CD4-positive, alpha-beta T cell treated with Interleukin-4 for 4 hours (primary cell): ENCODE data around the gene MAD1L1.

Experiments
- DNase-seq: peaks from one replicate; pipeline ENCODE4 v3.0.0-alpha.2; 2020

The MAD1L1 gene

DNA sequence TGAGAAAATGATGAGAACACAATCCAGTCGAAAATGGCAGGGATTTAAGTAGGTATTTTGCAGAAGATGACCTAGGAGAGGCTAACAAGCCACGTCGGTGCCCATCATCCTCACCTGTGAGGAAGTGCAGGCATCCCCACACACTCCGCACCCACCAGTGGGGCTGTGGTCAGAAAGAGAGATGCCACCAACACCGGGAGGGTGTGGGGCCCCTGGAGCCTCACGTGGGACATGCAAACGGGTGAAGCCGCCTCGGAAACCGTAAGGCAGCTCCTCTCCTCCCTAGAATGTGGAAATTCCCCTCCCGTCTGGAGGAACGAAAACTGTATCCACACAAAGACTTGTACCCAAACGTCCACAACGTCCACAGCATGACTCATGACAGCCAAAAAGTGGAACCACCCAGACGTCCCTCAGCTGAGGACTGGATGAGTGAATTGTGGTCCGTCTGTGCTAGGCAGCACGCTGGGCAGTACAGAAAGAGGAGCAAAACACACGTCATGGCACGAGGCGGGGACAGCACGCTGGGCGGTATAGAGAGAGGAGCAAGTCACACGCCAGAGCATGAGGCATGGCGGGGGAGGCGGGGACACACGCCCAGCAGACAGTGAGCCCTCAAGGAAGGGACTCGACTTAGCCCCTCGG lies 316.7 kb downstream of the MAD1L1 start:
- DNase-seq: peak; percentile 22

DNA sequence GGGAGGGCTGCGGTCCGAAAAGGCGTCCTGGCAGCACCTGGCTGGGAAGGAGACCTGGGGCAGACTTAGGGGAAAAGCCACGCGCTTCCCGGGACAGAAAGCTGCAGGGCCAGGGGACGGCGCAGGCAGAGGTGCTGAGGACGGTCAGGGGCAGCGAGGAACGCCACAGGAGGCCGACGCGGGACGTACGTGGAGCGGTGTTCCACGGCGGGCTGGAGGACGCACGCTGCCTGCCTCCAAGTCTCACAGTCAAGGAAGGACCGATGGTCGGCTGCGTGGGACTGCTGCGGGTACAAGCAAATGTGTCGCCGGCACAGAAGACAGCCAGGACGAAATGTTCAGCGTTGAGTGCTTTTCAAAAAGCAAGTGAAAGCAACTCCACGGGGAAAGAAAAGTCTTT lies 317.4 kb downstream of the MAD1L1 start:
- no peak for DNase-seq

DNA sequence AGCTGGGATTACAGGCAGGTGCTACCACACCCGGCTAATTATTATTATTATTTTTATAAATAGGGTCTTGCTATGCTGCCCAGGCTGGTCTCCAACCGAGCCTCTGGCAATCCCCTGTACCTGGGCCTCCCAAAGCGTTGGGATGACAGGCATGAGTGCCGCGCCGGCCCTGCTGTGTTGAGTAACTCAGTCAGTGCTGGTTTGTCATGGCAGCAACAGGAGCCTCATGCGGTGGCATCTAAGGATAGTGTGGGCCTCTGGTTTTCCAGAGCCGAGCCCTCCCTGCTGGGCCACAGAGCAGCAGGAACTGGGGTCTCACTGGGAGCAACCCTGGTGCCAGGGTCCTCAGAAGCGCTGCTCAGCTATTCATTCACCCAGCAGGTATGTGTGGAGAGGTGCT lies 318.0 kb downstream of the MAD1L1 start:
- no peak for DNase-seq

DNA sequence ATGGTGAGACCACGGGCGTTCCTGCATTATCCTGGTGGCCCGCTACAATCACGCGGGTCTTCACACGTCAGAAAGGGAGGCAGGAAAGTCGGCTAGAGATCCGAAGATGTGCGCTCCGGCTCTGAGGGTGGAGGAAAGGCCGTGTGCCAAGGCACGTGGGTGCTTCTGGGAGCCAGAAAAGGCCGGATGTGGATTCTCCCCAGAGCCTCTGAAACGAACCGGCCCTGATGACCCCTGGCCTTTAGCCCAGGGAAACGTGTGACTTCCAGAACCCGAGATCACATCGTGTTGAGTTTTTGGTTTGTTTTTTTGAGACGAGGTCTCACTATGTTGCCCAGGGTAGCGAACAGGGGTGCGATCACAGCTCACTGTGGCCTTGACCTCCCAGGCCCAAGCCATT lies 318.4 kb downstream of the MAD1L1 start:
- no peak for DNase-seq

DNA sequence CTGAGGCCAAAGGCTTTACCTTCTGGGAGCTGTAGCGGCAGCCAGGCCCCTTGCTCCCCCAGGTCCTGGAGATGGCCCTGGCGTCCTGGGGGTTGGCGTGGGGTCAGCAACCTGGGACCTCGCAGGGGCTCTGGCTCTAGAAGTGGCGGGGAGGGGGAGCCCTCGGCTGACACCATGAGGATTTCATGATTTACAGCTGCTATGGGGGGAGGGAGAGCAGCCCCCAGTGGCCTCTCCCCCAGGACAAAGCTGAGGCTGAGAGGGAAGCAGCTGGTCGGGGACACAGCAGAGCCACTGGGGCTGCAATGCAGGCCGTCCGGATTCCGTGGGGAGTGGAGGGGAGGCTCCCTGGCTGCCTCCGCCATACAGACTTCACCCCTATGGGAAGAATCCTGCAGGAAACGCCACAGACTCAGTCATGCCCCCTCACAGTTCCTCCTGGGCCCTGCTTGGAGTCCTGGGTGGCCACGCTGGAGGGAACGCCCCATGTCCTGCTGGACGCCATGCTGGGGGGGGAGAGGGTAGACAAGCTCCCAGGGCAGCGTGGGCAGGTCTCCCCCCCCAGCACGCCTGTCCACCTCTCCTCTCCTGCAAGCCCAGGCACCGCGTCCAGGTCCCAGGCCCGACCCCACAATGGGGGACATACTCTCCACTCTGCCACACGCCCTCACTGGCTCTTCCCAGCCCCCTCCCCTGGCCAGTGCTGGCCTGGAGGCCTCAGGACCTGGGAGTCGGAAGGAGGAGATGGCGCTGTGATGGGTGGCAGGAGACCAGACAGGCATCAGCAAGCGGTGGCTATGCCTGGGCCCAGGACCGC lies 319.1 kb downstream of the MAD1L1 start:
- no peak for DNase-seq

DNA sequence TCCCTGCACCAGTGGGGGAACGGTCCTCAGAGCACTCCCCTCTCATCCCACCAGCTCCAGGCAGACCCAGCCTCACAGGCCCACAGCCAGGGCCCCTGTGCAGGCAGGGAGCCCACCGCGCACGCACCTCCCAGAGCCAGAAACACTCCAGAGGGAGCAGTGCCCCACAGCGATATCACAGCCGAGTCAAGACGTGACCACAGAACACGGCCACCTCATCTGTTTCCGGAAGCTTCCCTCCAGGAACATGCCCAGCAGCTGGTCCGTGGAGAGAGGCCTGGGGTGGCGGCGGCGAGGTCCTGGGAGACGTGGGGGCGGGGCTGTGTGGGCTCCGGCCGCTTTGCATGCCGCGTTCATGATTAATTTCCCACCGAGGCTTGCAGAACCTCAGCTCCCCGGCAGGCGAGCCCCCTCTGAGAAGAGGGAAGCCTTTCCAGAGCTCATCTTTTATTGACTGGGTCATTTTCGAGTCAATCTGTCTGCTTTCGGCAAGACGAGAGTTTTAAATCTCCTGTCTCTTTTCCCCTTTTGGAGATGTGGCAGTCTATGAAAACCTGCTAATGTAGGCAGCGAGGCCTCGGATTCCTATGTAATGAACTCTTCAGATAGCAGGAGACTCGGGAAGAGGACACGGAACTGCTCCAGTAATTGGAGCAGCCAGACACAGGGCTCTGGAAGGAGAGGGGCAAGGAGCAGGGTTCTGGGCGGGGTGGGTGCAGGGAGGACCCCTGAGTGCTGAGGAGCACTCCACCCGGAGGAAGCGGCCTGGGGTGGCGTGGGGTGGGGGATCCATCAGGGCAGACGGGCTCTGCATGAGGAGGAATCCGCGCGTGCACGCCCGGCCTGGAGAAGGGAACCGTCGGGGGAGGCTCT lies 319.9 kb downstream of the MAD1L1 start:
- DNase-seq: no peak

DNA sequence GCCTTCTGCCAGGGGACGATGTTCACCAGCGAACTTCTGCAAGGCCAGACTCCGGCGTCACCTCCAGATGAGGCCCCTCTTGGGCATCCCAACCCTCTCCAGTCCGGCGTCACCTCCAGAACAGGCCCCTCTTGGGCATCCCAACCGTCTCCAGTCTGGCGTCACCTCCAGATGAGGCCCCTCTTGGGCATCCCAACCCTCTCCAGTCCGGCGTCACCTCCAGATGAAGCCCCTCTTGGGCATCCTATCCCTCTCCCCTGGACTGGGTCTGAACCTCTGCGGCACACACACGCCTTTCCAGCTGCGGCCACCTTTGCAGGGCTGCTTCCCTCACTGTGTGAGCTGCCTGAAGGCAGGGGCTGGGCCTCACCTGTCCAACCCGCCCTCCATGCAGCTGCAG lies 321.2 kb downstream of the MAD1L1 start:
- no peak for DNase-seq

DNA sequence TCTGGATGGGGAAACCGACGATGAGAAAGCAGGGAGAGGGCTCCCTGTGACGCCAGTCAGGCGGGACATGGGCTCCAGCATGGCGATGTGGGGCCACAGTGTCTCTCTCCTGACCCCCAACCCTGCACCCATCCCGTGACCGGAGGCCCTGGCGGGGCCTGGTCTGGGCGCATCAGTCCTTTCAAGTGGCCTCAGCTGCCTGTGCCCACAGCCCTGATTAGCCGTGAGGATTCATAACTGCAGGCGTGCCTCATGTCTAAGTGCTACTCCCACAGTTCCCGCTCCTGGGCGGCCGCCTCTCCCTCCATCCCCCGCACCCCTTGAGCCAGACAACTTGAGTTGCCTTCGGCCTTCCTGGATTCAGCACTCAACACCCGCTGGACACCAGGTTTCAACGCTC lies 321.9 kb downstream of the MAD1L1 start:
- no peak for DNase-seq

DNA sequence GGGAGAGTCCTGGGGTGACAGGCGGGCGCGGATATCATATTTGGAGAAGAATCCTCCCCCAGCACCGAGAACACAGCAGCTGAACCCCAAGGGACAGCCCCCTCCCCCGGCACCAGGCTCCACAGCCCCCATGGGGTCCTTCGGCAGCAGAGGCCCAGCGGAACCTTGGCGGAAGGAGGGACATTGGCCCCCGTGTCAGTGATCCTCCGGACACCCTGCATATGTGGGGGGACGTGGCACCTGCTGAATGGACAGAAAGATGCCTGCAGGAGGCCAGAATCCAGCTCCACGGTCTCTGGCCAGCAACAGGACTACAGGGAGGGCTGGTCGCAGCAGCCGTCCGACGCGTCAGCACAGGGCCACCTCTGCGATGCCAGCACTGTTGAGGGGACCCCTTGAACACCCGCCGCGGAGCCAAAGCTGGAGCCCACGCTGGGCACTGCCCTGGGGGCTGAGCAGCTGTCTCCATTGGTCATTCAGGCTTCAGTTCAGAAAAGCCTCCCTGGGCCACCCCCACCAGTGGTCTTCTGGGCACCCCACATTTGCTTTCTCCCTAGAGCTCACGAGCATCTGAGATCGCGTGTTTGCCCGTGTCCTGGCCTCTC lies 322.6 kb downstream of the MAD1L1 start:
- no peak for DNase-seq

DNA sequence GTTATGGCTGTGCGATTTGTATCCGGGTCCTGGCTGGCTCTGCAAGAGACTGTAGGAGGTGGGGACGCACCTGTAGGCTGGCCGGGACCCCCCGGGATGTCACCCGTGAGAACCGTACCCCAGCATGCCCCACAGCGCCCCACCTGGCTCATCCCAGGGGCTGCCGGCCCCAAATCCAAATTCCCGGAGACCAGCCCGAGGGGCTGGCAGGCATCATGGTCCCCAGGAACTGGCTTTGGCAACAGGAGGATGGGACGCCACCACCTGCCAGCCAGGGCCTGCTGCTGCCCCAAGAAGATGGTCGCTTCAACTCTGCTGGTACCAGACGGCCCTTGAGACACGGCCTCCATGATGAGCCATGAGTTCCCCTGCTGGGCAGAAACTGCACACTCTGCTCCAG lies 323.3 kb downstream of the MAD1L1 start:
- DNase-seq: no peak

DNA sequence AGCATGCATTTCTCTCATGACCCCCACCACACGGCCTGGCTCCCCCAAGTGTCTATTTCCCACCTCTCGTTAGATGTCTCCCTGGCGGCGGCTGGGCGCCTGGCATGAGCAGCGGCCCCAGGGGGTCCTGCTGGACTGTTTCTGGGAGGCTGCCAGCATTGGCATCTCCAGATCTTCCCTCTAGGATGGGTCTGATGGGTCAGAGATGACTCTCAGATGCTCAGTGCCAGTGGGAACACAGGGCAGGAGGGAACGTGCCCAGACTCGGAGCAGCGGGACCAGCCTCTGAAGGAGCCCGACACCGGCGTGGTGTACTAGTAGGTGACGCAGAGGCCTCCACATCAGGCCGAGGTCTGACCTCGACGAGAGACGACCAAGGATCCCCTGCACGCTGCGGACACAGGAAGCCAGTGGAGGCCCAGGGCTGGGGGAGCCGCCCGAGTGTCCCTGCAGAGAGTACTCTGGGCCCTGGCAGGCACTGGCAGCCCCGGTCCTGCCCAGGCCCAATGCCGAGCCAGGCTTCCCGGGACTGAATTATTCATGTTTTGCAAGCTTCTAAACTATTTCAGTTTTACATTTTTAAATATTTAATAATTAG lies 323.8 kb downstream of the MAD1L1 start:
- no peak for DNase-seq

DNA sequence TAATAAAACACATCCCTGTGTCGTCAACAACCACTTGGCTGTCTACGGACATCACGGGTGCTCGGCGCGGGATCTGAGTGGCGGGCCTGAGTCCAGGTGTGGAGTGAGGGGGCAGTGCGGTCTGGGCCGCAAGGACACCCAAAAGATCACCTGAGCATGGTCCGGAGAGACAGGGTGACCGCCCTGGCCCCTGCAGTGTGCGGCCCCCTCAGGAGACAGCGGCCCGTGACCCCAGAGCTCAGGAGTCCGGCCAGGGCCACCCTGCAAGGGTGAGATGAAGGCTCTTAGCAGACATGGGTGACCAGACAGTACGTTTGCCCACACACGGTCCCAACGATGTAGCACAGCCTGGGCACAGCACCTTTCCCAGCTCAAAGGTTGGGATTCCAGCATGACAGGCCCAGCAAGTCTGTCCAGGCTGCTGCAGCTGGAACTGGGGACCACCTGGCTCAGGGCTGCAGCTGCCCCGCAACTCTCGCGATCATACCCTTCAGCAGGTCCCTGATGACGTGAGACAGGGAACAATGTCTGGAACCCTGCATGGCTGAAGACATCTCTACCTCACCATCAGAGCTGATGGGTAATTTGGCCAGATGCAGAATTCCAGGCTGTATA lies 324.9 kb downstream of the MAD1L1 start:
- DNase-seq: no peak

DNA sequence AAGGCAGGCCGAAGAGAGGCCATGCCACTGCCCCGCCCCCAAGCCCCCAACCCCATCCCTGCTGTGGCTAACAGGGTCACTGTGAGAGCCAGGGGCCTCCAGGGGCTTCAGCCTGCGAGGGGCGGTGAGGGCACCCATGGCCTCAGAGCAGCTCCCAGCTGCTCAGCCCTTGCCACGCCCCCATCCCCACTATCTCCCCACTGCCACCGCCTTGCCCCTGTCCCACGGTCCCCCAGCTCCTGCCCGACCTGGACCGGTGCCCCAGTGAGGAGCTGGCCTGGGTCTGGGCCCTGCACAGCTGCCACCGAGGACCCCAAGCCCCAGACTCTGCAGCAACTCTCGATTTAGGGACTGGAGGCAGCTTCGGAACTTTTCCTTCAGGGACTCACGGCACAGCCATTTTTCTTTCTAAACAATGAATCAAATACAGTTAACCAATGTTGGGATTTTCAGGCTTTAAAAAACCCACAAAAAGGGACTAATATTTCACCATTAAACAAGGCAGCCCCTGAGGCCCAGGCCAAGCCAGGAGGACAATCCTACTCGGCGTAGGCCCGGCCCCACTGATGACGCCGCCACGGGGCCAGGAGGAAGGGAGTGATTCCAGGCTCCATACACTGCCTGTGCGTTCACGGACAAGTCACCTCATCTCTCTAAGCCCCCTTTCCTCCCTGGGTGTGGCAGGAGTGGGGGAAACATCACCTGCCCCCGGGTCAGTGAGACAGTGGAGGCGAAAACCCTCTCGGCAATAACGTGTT lies 325.6 kb downstream of the MAD1L1 start:
- DNase-seq: no peak

DNA sequence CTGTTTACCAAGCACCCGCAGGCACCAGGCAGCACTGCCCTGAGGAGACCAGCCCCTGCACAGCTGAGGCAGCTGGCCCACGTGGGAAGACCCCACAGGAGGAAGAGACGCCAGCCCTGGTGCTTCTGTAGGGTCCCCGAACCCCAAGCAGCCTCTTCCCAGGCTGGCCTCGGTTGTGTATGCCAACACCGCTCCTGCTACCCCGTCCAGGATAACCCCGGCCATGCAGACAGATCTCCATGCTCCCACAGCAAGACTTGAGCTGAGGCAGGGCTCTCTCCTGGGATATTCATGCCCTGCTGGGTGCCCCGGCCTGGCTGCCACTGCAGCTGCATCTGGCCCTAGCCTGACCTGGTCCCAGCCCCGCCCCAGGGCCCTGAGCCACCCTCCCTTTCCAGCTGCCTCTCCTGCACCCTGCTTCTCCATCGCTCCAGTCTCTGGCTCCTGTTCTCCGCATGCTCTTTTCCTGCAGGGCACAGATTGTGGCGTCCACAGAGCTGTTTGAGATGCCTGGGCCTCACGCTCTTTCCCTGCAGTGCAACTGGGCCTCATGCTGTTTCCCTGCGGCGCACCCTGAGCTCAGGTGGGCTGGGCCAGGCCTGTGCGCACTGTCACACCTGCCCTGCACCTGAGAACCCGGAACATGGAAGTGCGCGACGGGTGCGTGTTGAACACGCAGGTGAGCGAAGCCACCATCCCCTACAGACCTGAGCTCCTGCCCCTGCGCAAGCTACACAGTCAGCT lies 326.5 kb downstream of the MAD1L1 start:
- DNase-seq: no peak

DNA sequence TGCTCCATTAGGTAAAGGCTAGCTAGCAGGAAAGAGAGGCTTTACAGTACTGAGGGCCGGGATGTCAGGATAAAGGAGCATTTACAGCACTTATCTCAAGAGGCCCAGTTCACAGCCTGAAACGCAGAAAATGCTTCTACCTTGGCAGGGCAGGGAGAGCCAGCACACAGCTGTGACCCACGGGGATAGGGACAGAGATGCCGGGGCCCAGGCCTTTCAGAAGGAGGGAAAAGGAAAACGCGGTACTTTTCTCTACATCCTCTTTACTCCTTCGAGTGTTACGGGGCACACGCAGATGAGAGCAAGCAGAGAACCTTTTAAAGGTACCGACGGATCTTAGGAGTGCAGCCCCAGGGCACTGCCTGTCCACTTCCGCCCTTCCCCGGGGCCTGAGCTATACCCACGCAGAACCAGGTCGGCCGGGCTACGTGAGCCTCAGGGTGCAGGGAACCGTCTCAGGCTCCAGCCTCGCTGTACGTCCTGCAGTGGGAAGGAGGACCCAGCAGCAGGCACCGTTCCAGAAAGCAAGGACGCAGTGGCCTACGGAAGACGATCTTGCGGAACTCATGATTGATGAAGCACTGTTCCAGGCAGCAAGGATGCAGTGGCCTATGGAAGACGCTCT lies 330.4 kb downstream of the MAD1L1 start:
- DNase-seq: no peak

DNA sequence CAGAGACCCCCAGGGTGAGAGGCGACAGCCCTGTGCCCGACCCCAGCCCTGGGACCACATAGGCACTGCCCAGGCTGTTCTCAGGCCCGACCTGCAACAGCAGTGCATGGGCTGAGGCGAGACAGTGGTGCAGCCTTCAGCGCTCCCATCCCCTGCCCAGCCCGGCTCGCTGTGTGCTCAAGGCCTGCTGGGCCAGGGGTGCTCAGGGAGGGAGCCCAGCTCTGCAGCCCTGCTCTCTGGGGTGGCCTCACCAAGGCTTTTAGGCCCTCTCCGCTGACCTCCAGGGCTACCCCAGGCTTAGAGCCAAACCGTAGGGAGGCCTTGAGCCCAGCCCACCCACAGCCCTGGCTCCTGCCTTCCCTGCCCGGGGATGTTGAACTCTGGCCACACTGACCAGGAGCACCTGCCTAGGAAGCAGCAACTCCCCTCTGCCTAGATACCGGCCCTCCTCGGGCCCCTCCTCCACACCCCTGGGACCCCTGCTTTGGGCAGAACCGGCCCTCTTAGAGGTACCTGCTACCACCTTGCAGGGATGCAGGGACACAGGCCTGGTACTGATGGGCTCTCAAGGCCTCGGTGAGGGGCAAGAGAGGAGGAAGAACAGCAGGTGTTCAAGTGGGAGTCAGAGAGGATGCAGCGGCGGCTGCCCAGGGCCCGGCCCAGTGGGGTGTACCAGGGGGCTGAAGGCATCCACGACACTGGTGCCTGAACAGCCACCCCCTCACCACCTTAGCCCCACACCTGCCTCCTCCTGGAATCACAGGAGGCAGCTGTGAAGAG lies 331.1 kb downstream of the MAD1L1 start:
- DNase-seq: no peak

DNA sequence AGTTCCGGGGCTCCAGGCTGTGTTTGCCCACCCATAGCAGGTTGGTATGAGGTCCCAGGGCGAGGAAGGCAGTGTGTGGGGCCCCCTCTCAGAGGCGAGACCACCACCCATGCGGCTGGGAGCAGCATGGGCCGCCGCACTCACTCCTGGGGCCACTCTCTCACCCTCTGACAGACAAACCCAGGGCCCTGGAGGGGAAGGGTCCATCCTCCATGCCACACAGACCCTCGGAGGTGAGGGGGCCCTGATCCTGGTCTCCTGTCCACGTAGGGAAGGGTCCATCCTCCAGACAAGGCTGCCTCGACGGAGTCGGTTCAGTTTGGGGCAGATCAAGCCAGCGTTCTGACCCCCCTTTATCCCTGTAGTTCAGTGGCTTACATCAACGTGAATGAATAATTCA lies 331.9 kb downstream of the MAD1L1 start:
- no peak for DNase-seq

DNA sequence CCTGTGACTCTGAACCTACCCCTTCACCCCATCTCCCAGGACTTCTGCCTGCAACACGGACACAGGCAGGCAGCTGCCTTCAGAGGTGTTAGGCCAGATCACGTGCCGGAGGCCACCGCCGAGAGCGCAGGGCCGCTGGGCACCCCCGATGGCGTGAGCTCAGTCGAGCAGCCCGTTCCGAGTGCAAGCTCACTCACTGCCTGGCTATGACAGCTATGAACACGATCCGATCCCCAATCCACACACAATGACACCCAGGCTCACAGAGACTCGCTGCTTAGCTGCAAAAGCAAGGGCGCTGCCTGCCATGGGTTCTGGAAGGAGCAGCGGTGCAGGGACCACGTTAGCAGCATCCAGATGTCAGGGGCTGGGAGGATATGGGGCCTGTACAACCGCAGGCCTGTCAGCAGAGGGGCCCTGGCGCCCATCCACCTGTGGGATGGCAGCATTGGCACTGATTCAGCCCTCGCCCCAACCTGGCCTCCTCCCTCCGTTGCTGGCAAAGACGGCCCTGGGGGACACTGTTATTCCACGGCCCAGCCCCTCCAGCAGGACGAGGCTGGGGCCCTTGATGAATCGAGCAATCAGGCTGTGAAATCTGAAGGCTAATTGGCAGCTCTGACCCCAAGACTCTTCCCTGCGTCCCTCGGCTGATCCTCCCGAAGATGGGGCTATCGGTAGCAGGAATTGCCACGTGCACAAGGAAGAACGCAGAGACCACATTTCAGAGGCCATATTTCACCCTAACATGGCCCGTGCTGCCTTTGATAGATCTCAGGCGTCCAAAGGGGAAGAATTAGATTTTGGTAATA lies 332.6 kb downstream of the MAD1L1 start:
- DNase-seq: no peak

DNA sequence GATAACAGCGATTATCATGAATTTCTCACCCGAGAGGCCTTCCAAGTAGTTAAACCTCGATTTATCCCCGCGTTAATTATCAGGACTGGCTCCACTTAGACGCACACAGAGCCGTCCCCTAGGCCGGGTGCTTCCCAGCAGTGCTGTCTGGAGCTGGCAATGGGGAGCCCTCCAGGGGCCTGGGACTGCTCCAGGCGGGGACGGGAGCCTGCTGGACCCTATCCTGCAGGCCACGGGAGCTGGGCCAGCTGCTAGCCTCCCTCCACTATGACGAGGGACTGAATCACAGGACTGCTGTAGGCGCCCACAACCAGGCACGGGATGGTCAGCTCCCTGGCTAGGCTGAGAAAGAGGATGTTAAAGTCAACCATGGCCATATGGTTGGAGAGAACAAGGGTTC lies 333.5 kb downstream of the MAD1L1 start:
- no peak for DNase-seq
